Dermis blood vessel endothelial cell (primary cell): Measurements from ENCODE around the gene DMAC2L. TPM values are rescaled to one million over a fixed set of nuclear protein-coding genes. Genes with fewer than 3 reads are reported as not detected.
A peak's percentile ranks its signal among the peaks of the same experiment; 100 is the strongest.
"Not testable (repeated sequence)": the region's sequence is repeated elsewhere in the genome, so short reads cannot be mapped to it uniquely, and the experiment has no call there.

Experiments
- DNase-seq: peaks from one replicate; pipeline ENCODE4 v3.0.0; 2010
- total RNA-seq: library from RNA; depleted of rRNA; stranded (reverse); fragments of >200 nt; gene quantifications from 2 replicates; pipeline ENCODE4 v1.2.3, GENCODE V29; 2014

The DMAC2L gene, protein sequence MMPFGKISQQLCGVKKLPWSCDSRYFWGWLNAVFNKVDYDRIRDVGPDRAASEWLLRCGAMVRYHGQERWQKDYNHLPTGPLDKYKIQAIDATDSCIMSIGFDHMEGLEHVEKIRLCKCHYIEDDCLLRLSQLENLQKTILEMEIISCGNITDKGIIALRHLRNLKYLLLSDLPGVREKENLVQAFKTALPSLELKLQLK
- total RNA-seq = 7.7 and 7.8 TPM in 2 replicates

DNA sequence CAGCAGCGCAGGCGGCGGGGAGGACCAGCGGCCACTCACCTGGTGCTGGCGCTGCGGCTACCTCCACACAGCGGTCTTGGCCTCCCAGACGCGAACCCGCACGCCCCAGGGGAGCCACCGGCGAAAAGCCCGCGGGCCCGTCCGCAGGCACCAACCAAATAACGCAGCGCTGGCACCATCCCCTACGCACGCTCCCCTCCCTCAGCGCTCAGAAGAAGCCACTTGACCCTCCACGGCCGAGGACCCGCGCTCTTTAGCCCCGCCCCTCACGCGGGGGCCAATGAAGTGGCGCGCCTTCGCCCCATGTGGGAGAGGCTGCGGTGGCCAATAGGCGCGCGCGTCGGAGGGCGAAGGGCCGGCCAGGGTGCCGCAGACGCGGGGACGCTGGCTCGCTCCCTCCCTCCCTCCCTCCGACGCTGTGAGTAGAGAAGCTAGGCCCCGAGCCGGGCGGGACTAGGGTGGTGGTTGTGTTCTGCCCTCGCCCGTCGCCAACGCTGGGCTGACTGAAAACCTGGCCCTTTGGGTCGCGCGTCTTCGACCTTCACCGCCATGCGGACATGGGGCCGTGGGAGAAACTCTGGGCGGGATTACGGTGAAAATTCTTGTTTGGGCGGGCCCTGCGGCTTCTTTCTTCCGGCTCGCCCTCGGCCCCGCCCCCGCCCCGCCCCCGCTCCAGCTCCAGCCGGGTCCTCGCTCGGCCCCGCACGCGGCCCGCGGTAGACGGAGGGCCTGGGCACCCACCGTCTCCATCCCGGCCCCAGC, at the start of gene DMAC2L, which contains the start of gene L2HGDH:
TSS of gene DMAC2L (plus strand) at position 353 of the 762 bp plus-strand sequence. CDS start 9,164 bp downstream, outside the sequence.
TSS of gene L2HGDH (minus strand) at position 258 of the 762 bp plus-strand sequence. CDS start at position 179, 79 bp downstream.
- peak; percentile 95 for DNase-seq

DNA sequence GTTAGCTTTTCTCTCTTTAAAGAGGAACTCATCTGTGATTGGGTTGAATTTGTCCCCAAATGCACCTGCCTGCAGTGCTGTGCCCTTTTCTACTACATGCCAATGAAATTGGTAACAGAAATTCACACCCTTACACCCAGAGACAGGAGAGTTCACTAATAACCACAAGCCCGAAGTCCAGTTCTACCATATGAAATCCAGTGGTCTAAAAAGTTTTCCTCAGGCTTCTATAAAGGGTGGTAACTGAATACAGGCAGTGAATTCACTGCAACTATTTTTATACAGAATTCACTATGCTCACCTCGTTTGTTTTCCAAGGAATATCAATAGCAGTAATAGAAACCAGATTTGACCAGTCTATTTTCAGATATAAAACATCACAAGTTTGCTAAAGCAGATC, 49.3 kb upstream of the DMAC2L start:
- no peak for DNase-seq

GRCh38 chr14:50263321-50263720, 48.8 kb upstream of the DMAC2L start:
- DNase-seq = no peak

- DNase-seq = no peak
These were observed 47.1 kb upstream of the DMAC2L start for GRCh38 chr14:50265029-50265428.

GRCh38 chr14:50270932-50271331, 41.2 kb upstream of the DMAC2L start:
- no peak for DNase-seq

DNA sequence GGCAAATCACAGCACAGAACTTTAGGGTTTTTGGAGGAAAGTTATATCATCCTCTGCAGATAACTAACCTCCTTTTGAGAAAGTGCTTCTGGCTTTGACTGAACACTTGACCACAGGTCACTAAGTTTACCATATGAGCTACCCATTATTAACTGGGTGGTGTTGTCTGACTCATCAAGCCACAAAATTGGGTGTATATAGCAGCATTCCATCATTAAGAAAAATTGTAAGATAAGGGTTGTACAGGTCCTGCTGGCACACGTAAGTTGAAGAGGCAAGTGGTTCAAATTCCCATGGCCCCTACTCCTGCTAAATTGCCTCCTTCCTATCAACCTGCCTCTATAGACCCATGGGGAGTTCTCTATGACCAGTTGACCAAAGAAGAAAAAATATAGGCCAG, 39.6 kb upstream of the DMAC2L start:
- no peak for DNase-seq

DNA sequence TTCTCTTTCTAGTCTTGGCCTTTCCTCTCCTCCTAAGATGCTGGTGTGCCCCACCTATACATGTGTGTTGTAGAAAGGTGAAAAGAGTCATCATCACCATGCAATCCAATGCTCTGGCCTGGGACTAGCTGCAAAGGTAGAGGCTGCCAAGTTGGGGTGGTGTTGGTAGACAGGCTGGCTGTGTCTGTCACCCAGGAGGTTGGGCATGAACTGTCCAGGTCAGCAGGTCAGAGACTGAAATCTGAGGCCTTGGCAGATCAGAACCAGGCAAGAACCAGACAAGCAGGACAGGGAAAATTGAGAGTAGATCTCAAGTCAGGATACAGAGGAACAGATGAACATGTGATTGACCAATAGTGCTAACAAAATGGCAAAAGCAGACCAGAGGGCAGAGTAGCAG, 26.3 kb upstream of the DMAC2L start:
- no peak for DNase-seq

GRCh38 chr14:50288146-50288545, 24.0 kb upstream of the DMAC2L start:
- no peak for DNase-seq

- DNase-seq = no peak
These were observed 21.8 kb upstream of the DMAC2L start for GRCh38 chr14:50290306-50290705.

GRCh38 chr14:50299585-50299984, 12.5 kb upstream of the DMAC2L start:
- no peak for DNase-seq

DNA sequence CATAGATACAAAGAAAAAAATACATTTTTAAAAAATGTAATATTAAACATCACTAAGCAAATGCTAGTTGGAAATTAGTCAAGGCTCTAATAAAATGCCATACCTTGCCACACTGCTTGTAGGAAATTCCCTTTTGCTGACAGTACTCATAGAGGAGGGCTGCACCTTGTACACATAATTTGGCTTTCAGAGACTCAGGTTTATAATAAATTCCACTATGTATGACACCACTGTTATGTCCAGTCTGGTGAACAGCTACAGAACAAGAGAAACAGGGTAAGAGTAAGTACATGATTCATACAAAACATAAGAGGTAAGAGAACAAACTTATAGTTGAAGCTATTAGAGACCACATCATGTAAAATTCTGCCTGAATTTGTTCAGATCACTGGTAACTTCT, 10.2 kb upstream of the DMAC2L start:
- no peak for DNase-seq

DNA sequence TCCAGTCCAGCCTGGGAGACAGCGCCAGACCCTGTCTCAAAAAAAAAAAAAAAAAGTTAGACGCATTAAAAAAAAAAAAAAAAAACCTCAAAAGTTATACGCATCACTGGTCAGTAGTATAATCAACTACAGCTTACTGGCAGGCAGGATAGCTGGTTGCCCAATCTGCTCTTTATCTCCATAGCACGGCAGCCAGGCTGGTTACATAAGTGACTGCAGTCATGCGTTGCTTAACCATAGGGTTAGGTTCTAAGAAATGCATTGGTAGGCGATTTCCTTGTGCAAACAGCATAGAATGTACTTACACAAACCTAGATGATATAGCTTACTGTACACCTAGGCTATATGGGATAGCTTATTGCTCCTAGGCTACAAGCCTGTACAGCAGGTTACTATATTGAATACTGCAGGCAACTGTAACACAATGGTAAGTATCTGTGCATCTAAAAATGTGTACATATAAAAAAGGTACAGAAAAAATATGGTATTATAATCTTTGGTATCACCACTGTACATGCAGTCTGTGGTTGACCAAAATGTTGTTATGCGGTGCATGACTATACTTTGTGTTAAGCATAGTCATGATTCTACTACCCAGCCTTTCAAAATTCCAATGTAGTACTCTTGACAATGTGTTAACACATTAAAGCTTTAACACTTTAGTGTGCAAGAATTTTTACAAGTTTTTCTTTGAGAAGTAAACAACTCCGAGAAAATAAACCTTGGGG, 8.2 kb upstream of the DMAC2L start:
- DNase-seq = no peak

DNA sequence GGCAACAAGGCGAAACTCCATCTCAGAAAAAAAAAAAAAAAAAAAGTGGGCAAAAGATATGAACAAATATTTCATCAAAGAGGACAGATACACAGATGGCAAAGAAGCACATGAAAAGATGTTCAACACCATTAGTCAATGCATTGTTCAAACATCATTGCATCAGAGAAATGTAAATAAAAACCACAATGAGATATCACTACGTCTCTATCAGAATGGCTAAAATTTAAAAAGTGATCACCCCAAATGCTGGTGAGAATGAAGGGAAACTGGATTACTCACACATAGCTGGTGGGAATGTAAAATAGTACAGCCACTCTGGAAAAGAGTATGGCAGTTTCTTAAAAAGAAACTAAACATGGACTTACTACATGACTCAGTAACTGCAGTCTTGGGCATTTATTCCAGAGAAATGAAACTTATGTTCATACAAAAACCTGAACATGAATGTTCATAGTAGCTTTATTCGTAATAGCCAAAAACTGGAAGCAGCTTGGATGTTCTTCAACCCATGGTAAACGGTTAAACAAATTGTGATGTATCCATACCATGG, 3.7 kb upstream of the DMAC2L start:
- DNase-seq = no peak

DNA sequence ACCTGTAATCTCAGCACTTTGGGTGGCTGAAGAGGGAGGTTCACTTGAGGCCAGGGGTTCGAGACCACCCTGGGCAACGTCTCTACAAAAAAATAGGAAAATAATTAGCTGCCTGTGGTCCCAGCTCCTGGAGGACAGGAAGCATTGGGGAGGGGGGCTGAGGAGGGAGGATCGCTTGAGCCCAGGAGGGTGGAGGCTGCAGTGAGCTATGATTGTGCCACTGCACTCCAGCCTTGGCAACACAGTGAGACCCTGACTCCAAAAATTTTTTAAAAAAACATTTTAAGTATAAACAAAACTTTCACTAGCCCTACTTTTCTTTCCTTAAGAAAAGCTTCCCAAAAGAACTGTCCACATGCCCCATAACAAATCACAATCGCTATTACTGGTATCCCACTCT, 1.7 kb upstream of the DMAC2L start:
- no peak for DNase-seq

GRCh38 chr14:50311337-50311971, 670 bp upstream of the DMAC2L start:
- no peak for DNase-seq

GRCh38 chr14:50312734-50313054, 570 bp downstream of the DMAC2L start:
- no peak for DNase-seq

GRCh38 chr14:50314098-50314497, 2.0 kb downstream of the DMAC2L start:
- not testable (repeated sequence) for DNase-seq

DNA sequence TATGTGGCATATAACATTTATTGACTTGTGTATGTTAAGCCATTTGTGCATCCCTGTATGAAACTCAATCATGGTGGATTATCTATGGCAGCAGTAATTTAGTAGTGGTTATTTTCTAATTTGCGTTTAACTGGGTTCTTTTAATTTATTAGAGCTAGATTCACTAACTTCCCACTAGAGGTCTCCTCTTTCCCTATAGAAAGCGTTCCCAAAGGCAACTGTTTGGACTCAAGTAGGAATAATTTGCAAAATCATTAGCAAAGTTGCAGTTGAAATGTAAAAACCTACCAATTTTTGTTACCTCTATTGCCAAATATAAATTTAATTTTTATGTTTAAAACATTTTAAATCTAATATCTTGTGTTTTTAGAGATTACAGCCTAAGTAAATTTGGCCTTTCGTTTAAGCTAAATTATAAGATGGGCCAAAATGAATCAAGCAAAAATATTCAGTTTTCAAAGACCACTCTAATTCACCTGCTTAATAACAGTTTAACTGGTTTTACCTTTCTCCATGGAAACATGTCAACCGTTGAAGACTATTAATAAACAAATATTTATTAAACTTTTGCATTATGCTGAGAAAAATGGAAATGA, 6.0 kb downstream of the DMAC2L start:
- peak; percentile 73 for DNase-seq

- DNase-seq = no peak
These were observed 7.2 kb downstream of the DMAC2L start for GRCh38 chr14:50319293-50319692.

DNA sequence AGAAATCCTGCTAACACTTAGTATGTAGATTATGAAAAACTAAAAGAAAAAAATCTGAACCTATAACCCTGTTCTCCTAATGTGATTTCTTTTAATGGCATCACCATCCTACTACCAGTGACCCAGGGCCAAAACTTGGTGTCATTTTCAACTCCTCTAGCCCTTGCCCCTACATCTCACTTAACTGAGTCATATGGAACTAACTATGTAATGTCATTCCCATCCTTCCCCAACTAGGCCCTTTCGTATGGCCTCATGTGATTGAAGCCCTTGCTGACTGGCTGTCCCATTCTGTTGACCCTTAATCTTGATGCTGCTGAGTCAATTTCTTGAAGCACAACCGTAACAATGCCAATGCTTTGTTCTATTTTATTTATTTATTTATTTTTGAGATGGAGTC, 7.6 kb downstream of the DMAC2L start:
- no peak for DNase-seq

DNA sequence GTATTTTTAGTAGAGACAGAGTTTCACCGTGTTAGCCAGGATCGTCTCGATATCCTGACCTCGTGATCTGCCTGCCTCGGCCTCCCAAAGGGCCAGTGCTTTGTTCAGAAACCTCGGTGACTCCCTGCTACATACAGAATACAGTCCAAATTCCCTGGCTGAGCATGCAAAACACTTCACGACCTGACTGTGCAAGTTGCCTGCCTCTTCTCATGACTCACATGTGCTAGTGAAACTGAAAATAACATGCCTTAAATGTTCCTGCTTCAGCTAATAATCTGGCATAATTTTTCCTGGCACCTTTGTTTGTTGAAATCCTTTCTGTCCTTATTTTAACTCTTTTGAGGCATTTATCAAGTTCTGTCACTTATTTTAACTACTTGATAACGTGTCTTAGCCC, 8.2 kb downstream of the DMAC2L start:
- DNase-seq = peak; percentile 16

GRCh38 chr14:50321009-50321660, 9.0 kb downstream of the DMAC2L start:
- peak; percentile 97 for DNase-seq
